ENCODE results near the gene HSD17B2.

DNA sequence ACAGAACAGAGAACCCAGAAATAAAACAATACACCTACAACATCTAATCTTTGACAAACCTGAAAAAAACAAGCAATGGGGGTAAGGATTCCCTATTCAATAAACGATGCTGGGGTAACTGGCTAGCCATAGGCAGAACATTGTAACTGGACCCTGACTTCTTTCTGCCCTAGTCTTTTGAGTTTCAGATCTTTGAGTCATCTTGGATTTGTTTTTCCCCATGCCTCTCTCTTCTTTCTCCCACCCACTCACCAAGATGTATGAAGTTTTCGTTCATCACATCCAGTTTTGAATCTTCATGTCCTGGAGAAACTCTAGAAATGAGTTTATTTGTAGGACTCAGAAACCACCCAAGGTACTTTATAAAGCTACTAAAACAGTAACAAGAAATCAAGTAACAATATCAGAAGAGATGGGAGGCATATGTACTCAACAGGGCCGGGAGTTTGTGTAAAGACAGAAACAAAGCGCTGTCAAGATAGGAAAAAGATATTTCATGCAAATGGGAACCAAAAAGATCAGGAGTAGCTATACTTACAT, 39.0 kb downstream of the HSD17B2 start:
- TF ChIP-seq, protein P1, sequence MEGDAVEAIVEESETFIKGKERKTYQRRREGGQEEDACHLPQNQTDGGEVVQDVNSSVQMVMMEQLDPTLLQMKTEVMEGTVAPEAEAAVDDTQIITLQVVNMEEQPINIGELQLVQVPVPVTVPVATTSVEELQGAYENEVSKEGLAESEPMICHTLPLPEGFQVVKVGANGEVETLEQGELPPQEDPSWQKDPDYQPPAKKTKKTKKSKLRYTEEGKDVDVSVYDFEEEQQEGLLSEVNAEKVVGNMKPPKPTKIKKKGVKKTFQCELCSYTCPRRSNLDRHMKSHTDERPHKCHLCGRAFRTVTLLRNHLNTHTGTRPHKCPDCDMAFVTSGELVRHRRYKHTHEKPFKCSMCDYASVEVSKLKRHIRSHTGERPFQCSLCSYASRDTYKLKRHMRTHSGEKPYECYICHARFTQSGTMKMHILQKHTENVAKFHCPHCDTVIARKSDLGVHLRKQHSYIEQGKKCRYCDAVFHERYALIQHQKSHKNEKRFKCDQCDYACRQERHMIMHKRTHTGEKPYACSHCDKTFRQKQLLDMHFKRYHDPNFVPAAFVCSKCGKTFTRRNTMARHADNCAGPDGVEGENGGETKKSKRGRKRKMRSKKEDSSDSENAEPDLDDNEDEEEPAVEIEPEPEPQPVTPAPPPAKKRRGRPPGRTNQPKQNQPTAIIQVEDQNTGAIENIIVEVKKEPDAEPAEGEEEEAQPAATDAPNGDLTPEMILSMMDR (IDR thresholded peaks at IDR 0.05), result no peak
- TF ChIP-seq POLR2A (IDR thresholded peaks at IDR 0.05), result no peak

All from suprapubic skin (tissue), 3 donors.